ENCODE results near the gene MICAL1. TPM values are rescaled to one million over a fixed set of nuclear protein-coding genes. Genes with fewer than 3 reads are reported as not detected.

MICAL1 gene
- total RNA-seq, 3 donors from 2014 or later (not counting 1 experiment from before 2014, with no cell fraction given), result 72.4 to 102 (median 81.3) TPM

DNA sequence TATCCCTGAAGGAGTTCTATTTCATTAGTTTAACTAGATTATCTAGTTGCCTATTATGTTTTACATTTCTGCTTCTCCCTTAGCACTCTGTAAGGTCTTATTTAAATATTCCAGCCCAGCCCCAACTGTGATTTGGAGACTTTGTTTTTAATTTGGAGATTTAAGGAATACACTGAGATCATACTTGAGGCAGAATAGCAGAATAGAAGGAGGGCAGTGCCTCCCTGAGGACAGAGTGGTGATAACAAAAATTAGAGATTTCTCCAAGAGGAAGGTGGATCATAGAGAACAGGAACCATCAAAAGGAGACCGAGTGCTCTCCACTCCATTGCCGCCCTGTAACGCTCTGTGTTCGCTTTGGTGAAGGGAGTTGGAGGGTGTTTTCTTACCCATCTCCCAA lies 58.6 kb downstream of the MICAL1 start:
- peaks cover 0 to 5% of the 10 kb centered on the region in 2 donors for H3K4me1 Mint-ChIP-seq
- 51% methylated on average over 2 of the region's 4 CpGs for WGBS (ENCODE audit: insufficient coverage)
- Histone ChIP-seq H3K27ac (ENCODE audit: low read length) (no peak overlapping the region), H3K4me3 (ENCODE audit: low read length) (no peak overlapping the region), H3K36me3 (ENCODE audit: control insufficient read depth, insufficient read depth, low read length) (no peaks in the 10 kb centered on the region), H3K27me3 (ENCODE audit: control insufficient read depth, insufficient read depth, low read length) (no peaks in the 10 kb centered on the region), H3K4me1 (ENCODE audit: control insufficient read depth, insufficient read depth, low read length) (no peaks in the 10 kb centered on the region), H3K9me3 (ENCODE audit: control insufficient read depth, insufficient read depth, low read length) (no peaks in the 10 kb centered on the region)
- H3K27me3 Mint-ChIP-seq (ENCODE audit: low read depth in 2 of 2), result peaks cover 0 to 3% of the 10 kb centered on the region in 2 donors
- no peak overlapping the region for H3K4me3 Mint-ChIP-seq
- intact Hi-C loops (cut with micrococcal nuclease), result no loop called here
- H3K9me3 Mint-ChIP-seq, result no peaks in the 10 kb centered on the region
- no peak overlapping the region for H3K27ac Mint-ChIP-seq
- DNase-seq (no peak), ATAC-seq (peak in 1 of 3 donors; percentile 39)
- H3K36me3 Mint-ChIP-seq, result no peaks in the 10 kb centered on the region
- TF ChIP-seq, protein P1, sequence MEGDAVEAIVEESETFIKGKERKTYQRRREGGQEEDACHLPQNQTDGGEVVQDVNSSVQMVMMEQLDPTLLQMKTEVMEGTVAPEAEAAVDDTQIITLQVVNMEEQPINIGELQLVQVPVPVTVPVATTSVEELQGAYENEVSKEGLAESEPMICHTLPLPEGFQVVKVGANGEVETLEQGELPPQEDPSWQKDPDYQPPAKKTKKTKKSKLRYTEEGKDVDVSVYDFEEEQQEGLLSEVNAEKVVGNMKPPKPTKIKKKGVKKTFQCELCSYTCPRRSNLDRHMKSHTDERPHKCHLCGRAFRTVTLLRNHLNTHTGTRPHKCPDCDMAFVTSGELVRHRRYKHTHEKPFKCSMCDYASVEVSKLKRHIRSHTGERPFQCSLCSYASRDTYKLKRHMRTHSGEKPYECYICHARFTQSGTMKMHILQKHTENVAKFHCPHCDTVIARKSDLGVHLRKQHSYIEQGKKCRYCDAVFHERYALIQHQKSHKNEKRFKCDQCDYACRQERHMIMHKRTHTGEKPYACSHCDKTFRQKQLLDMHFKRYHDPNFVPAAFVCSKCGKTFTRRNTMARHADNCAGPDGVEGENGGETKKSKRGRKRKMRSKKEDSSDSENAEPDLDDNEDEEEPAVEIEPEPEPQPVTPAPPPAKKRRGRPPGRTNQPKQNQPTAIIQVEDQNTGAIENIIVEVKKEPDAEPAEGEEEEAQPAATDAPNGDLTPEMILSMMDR (IDR thresholded peaks at IDR 0.05), result no peak

DNA sequence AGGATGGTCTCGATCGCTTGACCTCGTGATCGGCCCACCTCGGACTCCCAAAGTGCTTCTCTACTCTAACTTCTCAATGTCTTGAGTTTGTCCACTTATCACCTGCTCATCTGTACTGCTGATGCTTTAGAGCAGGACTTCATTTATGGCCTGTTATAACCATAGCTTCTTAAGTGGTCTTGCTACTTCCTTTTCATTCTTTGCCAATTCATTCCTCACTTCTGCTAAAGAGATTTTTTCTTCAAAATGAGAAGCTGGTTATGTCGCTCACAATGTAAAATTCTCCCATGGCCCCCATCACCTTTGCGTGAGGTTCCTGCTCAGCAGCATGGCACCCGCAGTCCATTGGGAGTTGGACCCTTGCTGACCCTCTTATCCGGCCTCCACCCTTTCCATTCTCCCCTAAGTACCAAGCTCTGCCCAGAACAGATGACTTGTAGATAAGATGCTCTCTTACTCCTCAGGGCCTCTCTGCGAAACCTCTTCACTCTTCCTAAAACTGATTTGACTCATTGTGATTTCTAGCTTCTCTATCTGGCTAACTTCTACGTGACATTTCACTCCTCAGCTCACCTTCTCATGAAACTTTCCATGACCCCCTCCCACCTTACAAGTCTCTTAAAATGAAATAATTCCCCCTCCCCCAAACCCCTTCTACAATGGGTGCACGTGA lies 59.4 kb downstream of the MICAL1 start:
- H3K4me1 Mint-ChIP-seq, result peaks cover 0 to 5% of the 10 kb centered on the region in 2 donors
- DNase-seq (no peak), ATAC-seq (no peak)
- WGBS (ENCODE audit: insufficient coverage), result 83% methylated on average over 12 of the region's 12 CpGs
- no peak overlapping the region for H3K27ac ChIP-seq (ENCODE audit: low read length)
- H3K27me3 Mint-ChIP-seq (ENCODE audit: low read depth in 2 of 2), result peaks cover 0 to 3% of the 10 kb centered on the region in 2 donors
- no peaks in the 10 kb centered on the region for H3K36me3 Mint-ChIP-seq
- no peak overlapping the region for H3K27ac Mint-ChIP-seq
- no peaks in the 10 kb centered on the region for H3K36me3 ChIP-seq (ENCODE audit: control insufficient read depth, insufficient read depth, low read length)
- no peak overlapping the region for H3K4me3 ChIP-seq (ENCODE audit: low read length)
- H3K27me3 ChIP-seq (ENCODE audit: control insufficient read depth, insufficient read depth, low read length), result no peaks in the 10 kb centered on the region
- H3K9me3 Mint-ChIP-seq, result no peaks in the 10 kb centered on the region
- TF ChIP-seq, protein P1 (IDR thresholded peaks at IDR 0.05), result no peak
- no peak overlapping the region for H3K4me3 Mint-ChIP-seq
- H3K4me1 ChIP-seq (ENCODE audit: control insufficient read depth, insufficient read depth, low read length), result no peaks in the 10 kb centered on the region
- intact Hi-C loops (cut with micrococcal nuclease), result no loop called here
- H3K9me3 ChIP-seq (ENCODE audit: control insufficient read depth, insufficient read depth, low read length), result no peaks in the 10 kb centered on the region

Other genes with a start within 250 kb of the MICAL1 start
- gene CD164, start 73.3 kb downstream of the MICAL1 start, total RNA-seq, result 100 to 1,000 TPM; 352 to 457 (median 427) TPM
- under 1 TPM; 0.28 to 0.70 (median 0.40) TPM for gene PPIL6, start 15.1 kb downstream of the MICAL1 start, total RNA-seq
- 10 to 100 TPM; 25.0 to 37.3 (median 29.3) TPM for gene SMPD2, start 15.0 kb downstream of the MICAL1 start, total RNA-seq
- 10 to 100 TPM in 1 of 3 donors, 1 to 10 TPM in 2; 6.7 to 10.6 (median 8.6) TPM for gene ZBTB24, start 27.4 kb upstream of the MICAL1 start, total RNA-seq
- gene AK9, start 235.4 kb upstream of the MICAL1 start, total RNA-seq, result 10 to 100 TPM; 14.0 to 19.2 (median 14.2) TPM
- gene FIG4, start 235.5 kb upstream of the MICAL1 start, total RNA-seq, result 10 to 100 TPM; 15.7 to 38.5 (median 20.7) TPM